HL-60 (cell line): ENCODE measurements around the gene IFFO2.

Experiments
- DNase-seq, 2 experiments: peaks; one replicate each; pipeline ENCODE4 v3.0.0-alpha.2; 2010 to 2020; ENCODE audit warnings: low read depth in 1 of 2, low spot score in 1 of 2
- H3K27ac ChIP-seq: fragments of 250-450 bp; sonication (Bioruptor Pico); replicated peaks from 2 replicates; pipeline ENCODE4 v1.5.1; 2020; ENCODE audit warnings: mild to moderate bottlenecking, moderate library complexity
- H3K27me3 ChIP-seq: fragments of 250-450 bp; sonication (Bioruptor Pico); 2 replicates; pipeline ENCODE4 v1.5.1; 2021; ENCODE audit warnings: mild to moderate bottlenecking, moderate library complexity; ENCODE audit not compliant: insufficient read depth, poor library complexity, severe bottlenecking
- H3K4me3 ChIP-seq: replicated peaks from 2 replicates; pipeline ENCODE4 v1.5.1; 2011; ENCODE audit warnings: mild to moderate bottlenecking, control low read depth, low read length; ENCODE audit not compliant: insufficient read depth
- GABPA ChIP-seq: IDR thresholded peaks from 2 replicates; pipeline ENCODE4 v1.6.1; 2012; ENCODE audit warnings: low read depth
- POLR2AphosphoS5 ChIP-seq: IDR thresholded peaks from 2 replicates; pipeline ENCODE4 v1.6.1; 2012; ENCODE audit warnings: low read depth
- REST ChIP-seq: IDR thresholded peaks from 2 replicates; pipeline ENCODE4 v1.6.1; 2012; ENCODE audit warnings: low read depth; ENCODE audit not compliant: insufficient replicate concordance
- SPI1 ChIP-seq: IDR thresholded peaks from 2 replicates; pipeline ENCODE4 v1.6.1; 2012; ENCODE audit warnings: low read depth, mild to moderate bottlenecking, borderline replicate concordance
- TF ChIP-seq, protein P1 (sequence below): IDR thresholded peaks from one replicate; pipeline ENCODE4 v1.5.1; 2011; ENCODE audit warnings: low read length, control low read depth, inconsistent platforms; ENCODE audit not compliant: insufficient read depth

IFFO2 gene

DNA sequence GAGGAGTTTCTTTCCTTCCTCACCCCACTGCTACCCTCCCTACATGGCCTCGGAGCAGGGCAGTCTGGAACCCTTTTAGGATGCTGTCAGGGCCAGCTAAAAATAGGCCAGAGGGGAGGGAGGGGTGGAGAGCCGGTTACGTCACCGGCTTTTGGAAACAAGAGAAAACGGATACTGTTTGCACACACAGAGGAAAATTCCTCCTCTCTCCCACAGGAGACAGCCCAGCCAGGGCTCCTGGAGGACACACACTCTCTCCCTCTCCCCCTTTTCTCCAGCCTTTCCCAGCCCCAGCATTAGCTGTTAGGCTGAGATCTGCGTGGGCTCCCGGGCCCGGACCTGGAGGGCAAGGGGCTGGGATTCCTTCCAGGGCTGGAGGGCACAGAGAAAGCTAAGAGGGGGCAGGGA is 34.2 kb downstream of the IFFO2 start:
- TF ChIP-seq SPI1, result no peak
- no peak for TF ChIP-seq GABPA
- TF ChIP-seq POLR2AphosphoS5, result no peak
- TF ChIP-seq REST, result no peak
- TF ChIP-seq, protein P1, sequence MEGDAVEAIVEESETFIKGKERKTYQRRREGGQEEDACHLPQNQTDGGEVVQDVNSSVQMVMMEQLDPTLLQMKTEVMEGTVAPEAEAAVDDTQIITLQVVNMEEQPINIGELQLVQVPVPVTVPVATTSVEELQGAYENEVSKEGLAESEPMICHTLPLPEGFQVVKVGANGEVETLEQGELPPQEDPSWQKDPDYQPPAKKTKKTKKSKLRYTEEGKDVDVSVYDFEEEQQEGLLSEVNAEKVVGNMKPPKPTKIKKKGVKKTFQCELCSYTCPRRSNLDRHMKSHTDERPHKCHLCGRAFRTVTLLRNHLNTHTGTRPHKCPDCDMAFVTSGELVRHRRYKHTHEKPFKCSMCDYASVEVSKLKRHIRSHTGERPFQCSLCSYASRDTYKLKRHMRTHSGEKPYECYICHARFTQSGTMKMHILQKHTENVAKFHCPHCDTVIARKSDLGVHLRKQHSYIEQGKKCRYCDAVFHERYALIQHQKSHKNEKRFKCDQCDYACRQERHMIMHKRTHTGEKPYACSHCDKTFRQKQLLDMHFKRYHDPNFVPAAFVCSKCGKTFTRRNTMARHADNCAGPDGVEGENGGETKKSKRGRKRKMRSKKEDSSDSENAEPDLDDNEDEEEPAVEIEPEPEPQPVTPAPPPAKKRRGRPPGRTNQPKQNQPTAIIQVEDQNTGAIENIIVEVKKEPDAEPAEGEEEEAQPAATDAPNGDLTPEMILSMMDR, result no peak
- Histone ChIP-seq H3K27me3 (no peaks in the 10 kb centered on the region), H3K4me3 (no peak overlapping the region), H3K27ac (no peak overlapping the region)
- DNase-seq, result no peak

- Histone ChIP-seq H3K27me3 (no peaks in the 10 kb centered on the region), H3K27ac (no peak overlapping the region), H3K4me3 (no peak overlapping the region)
- no peak for DNase-seq
- TF ChIP-seq GABPA (no peak), REST (no peak), SPI1 (no peak), POLR2AphosphoS5 (no peak)
- TF ChIP-seq, protein P1, result no peak
Measured at GRCh38 chr1:18921516-18922251, 34.8 kb downstream of the IFFO2 start.

DNA sequence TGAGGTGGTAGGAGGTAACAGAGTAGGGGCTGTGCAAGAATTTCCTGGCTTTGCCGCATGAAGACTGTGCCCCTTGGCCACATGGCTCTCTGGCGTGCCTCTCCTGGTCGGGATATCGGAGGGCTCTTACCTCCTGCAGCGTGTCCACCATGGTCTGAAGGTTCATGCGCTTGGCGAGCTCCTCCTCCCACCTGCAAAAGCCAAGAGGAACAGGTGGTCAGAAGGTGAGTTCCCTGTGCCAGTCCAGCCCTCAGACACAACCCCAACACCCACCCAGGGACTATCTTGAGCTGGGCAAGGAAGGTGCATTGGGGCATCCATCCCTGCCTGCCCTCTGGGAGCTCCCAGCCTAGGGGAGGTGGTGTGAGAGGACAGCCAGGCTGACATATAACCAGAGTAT is 35.5 kb downstream of the IFFO2 start:
- Histone ChIP-seq H3K27me3 (no peaks in the 10 kb centered on the region), H3K27ac (no peak overlapping the region), H3K4me3 (no peak overlapping the region)
- TF ChIP-seq GABPA, result no peak
- TF ChIP-seq, protein P1, result no peak
- TF ChIP-seq SPI1, result no peak
- no peak for TF ChIP-seq REST
- no peak for TF ChIP-seq POLR2AphosphoS5
- DNase-seq, result no peak
